ENCODE results near the gene TSHZ2. TPM values are rescaled to one million over a fixed set of nuclear protein-coding genes. Genes with fewer than 3 reads are reported as not detected.

Gene TSHZ2
- total RNA-seq, 1 experiment from 2014 or later: 0.07 TPM

- H3K9ac ChIP-seq (ENCODE audit: extremely low read depth, insufficient read length, low read length): no peak overlapping the region
- no peaks in the 10 kb centered on the region; a peak in 1 of 7 replicates for H3K36me3 Mint-ChIP-seq (ENCODE audit: insufficient read depth in 1 of 3, low read depth in 3 of 3)
- WGBS (ENCODE audit: extremely low coverage, insufficient read length, low lambda C conversion rate): no CpG with 5 or more reads among the region's 8 CpGs
Observed at GRCh38 chr20:53334861-53335260, 362.7 kb downstream of the TSHZ2 start.

More at GRCh38 chr20:53334861-53335260, 362.7 kb downstream of the TSHZ2 start:
- H3K9me3 Mint-ChIP-seq: 0 out of 5 replicates have a peak, but pooled peaks cover 0 to 3% of the 10 kb centered on the region in 2 experiments
- H3K79me2 ChIP-seq (ENCODE audit: insufficient read depth, low read length): no peaks in the 10 kb centered on the region
- H3K18ac ChIP-seq (ENCODE audit: insufficient read length, low read depth, low read length): no peak overlapping the region
- TF ChIP-seq CTCF (conservative IDR thresholded peaks at IDR 0.05): no peak
- H3K56ac ChIP-seq (ENCODE audit: insufficient read length, low read depth, low read length): no peak overlapping the region
- no peaks in the 10 kb centered on the region for H3K9me3 ChIP-seq (ENCODE audit: control insufficient read depth, low read depth, low read length)
- no peaks in the 10 kb centered on the region for H4K20me1 ChIP-seq (ENCODE audit: control insufficient read depth, insufficient read depth, insufficient read length)
- H3K4me3 Mint-ChIP-seq: no peak overlapping the region
- H3K4ac ChIP-seq (ENCODE audit: low read depth, low read length): no peak overlapping the region
- peaks cover 2% of the 10 kb centered on the region; the same call in 1 of the 2 replicates for H3K27me3 Mint-ChIP-seq (ENCODE audit: low read depth)
- no peak overlapping the region for H3K27ac Mint-ChIP-seq
- no peaks in the 10 kb centered on the region for H3K23me2 ChIP-seq (ENCODE audit: insufficient read length, low read depth, low read length, poor library complexity, severe bottlenecking)
- H2BK20ac ChIP-seq (ENCODE audit: low read depth, low read length, poor library complexity, severe bottlenecking): no peak overlapping the region
- H2BK12ac ChIP-seq (ENCODE audit: insufficient read length, low read depth, low read length): no peak overlapping the region
- peaks cover 6% of the 10 kb centered on the region; the same call in 1 of the 2 replicates for H3K4me1 ChIP-seq (ENCODE audit: insufficient read depth, low read length)
- no peak overlapping the region for H4K5ac ChIP-seq (ENCODE audit: insufficient read length, low read depth, low read length)
- H4K8ac ChIP-seq (replicated peaks; ENCODE audit: insufficient read length, low read depth, low read length): no peak overlapping the region
- H3K79me1 ChIP-seq (ENCODE audit: insufficient read depth, low read depth, low read length, poor library complexity, severe bottlenecking): no peaks in the 10 kb centered on the region
- peaks cover 19 to 24% of the 10 kb centered on the region in 2 experiments for H3K4me1 Mint-ChIP-seq
- H2BK15ac ChIP-seq (ENCODE audit: low read depth, low read length): no peak overlapping the region
- no peak overlapping the region for H2BK5ac ChIP-seq (ENCODE audit: insufficient read length, low read length)
- H3K27me3 ChIP-seq (ENCODE audit: insufficient read depth, low read length): no peaks in the 10 kb centered on the region
- no peak overlapping the region for H2BK120ac ChIP-seq (ENCODE audit: low read depth, low read length, poor library complexity, severe bottlenecking)
- H3T11ph ChIP-seq (ENCODE audit: low read length): no peak overlapping the region
- no peak overlapping the region for H3K23ac ChIP-seq (ENCODE audit: insufficient read length, low read depth, low read length)
- H3K4me2 ChIP-seq (ENCODE audit: insufficient read depth, insufficient read length, low read length): no peak overlapping the region
- no peak overlapping the region for H4K91ac ChIP-seq (ENCODE audit: insufficient read length, low read depth, low read length)
- no peak for DNase-seq
- H2AK5ac ChIP-seq (ENCODE audit: insufficient read length, low read length): no peak overlapping the region
- H2AFZ ChIP-seq (ENCODE audit: low read length): no peak overlapping the region
- no peak overlapping the region for H3K27ac ChIP-seq (ENCODE audit: insufficient read length, low read depth, low read length)
- no peak overlapping the region for H3K14ac ChIP-seq (ENCODE audit: insufficient read depth, low read length)

All from H9 (cell line).